Erythroblast (primary cell): Measurements from ENCODE around the gene FES.

Experiments used
- GATA1 ChIP-seq: IDR thresholded peaks from 2 replicates; pipeline ENCODE4 v1.6.1; 2011; ENCODE audit warnings: low read depth, mild to moderate bottlenecking, control low read depth, low read length, moderate library complexity
- POLR2A ChIP-seq: IDR thresholded peaks from 2 replicates; pipeline ENCODE4 v1.6.1; 2011; ENCODE audit warnings: mild to moderate bottlenecking, low read length

DNA sequence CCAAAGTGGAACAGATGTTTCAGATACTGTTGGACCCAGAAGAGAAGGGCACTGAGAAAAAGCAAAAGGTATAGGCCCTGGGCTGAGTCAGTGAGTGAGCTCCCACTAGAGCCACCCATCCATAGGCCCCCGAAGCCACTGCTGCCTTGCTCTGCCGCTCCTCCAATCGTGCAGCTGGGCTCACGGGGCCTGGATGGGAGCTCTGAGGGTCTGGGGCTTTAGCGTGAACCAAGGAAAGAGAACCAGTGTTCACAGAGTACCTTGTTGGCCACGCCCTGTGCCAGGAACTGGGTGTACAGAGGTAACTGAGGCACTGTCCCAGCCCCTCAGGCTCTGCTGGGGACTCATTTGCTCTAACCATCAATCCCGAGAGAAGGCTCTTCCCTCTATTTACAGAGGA is 55.5 kb downstream of the FES start:
- TF ChIP-seq POLR2A = no peak
- no peak for TF ChIP-seq GATA1
